HG03045 (cell line): ENCODE results near the gene ABHD17A.
"Not testable (repeated sequence)": the region's sequence is repeated elsewhere in the genome, so short reads cannot be mapped to it uniquely, and the experiment has no call there.

Experiments used
- ATAC-seq: cut with Tn5 transposase; IDR thresholded peaks from one replicate; pipeline ENCODE4 v1.9.1; 2021; ENCODE audit warnings: mild to moderate bottlenecking, moderate library complexity; ENCODE audit not compliant: unreplicated experiment

ABHD17A gene

DNA sequence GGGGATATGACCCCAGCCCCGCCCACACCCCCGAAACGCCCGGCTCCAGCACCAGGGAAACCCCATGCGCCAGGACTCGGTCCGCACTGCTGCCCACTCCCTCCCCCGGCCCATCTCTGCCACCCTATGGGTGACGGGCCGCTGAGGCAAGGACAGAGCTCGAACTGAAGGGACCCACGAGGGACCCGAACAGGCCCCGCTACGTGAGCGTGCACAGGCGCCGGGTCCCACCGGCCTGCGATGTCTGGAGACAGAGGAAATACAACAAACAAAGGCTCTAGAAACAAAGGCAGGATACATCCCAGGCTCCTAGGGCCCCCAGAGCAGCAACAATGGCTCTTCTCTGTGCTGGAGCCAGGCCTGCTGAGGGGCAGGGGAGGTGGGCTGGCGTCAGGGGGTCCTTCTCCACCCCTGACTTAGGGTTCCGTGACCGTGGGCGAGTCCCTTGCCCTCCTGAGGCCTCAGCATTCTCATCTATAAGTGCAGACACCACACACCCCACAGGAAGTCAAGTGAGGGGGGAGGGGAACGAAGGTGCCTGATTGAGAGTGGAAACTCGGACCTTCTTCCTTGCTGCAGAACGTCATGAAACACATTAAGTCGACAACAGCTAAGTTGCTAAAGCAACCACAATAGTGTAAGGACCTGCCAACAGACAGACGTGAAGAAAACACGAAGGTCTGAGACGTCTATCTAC lies 3.1 kb downstream of the ABHD17A start:
- ATAC-seq: no peak

DNA sequence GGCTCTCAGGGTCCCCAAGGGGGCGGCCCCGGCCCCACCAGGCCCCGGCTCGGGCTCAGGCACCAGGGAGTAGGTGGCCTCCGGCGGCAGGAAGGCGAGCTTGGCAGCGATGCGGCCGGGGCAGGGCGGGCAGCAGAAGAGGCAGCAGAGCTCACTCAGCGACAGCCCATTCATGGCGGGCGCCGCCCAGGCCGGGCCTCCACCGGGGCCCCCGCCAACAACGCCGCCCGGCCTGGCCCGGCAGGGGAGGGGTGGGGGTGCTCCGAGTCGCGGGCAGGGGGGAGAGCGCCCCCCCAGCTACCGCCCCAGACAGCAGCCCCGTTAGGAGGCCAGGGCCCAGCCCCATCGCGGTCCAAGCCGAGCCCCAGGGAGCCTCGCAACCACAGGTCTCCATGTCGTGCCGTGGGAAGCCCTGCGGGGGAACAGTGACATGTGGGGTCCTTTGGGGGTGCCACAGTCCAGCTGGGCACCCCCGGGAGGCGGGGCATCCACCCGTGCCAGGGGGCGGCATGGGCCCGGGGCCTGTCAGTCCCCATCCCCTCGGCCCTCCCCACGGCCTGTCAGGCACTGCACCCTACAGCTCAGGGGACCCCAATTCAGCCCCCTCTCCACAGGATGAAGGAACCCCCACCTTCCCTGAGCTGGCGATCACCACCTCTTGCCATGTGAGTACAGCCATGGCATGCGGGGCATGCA lies 3.8 kb downstream of the ABHD17A start:
- ATAC-seq: not testable (repeated sequence)

DNA sequence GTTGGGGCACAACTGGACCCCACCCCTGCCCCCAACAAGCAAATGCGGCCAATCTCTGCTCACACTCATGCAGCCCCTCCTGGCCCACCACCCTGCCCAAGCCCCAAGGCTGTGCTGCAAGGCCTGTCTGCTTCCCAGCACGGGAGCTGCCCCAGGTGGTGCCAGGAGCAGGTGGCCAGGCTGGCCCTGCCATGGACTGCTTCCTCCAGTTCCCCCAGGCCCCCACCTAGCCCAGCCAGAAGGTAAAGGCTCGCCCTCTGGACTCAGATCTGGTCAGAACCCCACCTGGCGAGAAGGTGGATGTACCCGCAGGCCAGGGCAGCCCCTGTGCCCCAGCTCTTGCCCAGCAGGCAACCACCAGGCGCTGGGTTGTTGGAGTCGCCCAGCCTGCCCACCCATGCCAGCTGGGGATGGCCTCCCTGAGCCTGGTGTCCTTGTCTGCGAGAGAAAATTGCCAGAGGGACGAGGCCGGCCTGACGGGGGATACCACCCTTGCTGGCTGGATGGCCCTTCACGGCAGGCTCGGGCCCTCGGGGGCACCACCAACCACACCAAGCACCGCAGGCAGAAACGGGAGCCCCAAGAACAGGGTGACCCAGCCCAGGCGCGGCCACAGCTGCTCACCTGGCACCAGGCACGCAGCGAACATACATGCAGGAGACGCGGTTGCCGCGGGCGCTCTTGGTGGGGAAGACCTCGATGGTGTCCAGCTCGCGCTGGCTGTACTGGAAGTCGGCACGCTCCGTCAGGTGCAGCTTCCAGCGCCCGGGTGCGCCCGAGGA lies 4.5 kb downstream of the ABHD17A start:
- ATAC-seq: no peak

DNA sequence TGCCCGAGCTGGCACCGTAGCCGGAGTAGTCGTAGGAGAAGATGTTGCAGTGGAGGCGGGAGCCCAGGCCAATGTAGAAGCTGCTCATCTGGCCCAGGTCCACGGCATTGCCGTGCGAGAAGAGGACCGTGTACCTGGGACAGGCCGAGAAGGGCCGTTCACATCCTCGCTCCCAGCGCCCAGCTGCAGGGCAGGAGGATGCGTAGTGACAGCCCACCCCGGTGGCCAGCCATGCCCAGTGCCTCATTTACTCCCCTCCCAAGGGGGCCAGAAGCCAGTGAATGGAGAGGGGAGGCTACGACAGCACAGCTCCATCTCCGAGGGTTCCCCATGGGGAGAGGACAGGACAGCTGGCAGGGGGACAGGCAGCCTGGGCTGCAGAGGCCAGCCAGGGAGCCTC lies 5.3 kb downstream of the ABHD17A start:
- ATAC-seq: not testable (repeated sequence)

DNA sequence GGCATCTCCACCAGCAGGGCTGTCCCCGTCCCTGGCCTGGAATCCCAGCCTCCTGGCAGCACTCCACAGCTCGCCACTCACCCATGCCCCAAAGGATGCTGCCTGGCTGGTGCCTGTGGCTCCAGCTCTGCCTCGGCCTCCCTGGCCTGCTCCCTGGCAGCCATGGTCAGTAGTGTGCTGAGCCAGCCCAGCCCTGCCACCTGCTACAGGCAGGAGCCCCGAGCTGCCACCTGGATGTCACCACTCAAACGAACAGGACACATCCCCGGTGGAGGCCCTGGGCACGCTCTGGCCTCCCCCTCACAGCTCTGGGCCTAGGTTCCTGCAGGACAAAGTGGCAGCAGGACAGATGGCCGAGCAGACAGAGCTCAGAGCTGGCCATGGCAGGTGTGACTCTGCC lies 6.7 kb downstream of the ABHD17A start:
- not testable (repeated sequence) for ATAC-seq

DNA sequence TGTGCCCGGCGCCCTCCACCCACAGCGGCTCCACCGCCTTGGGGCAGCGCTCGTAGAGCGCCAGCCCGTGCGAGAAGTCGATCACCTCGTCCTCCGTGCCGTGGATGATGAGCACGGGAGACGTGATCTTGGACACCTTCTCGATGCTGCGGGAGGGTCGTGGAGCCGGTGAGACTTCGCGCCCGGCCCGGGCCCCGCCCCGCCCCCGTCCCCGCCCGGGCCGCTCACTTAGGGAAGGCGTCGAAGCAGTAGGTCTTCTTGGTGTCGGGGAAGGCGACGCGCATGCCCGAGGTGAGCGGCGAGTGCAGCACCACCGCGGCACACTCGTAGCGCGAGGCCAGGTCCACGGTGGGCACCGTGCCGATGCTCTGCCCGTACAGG lies 8.0 kb downstream of the ABHD17A start:
- ATAC-seq: not testable (repeated sequence)

DNA sequence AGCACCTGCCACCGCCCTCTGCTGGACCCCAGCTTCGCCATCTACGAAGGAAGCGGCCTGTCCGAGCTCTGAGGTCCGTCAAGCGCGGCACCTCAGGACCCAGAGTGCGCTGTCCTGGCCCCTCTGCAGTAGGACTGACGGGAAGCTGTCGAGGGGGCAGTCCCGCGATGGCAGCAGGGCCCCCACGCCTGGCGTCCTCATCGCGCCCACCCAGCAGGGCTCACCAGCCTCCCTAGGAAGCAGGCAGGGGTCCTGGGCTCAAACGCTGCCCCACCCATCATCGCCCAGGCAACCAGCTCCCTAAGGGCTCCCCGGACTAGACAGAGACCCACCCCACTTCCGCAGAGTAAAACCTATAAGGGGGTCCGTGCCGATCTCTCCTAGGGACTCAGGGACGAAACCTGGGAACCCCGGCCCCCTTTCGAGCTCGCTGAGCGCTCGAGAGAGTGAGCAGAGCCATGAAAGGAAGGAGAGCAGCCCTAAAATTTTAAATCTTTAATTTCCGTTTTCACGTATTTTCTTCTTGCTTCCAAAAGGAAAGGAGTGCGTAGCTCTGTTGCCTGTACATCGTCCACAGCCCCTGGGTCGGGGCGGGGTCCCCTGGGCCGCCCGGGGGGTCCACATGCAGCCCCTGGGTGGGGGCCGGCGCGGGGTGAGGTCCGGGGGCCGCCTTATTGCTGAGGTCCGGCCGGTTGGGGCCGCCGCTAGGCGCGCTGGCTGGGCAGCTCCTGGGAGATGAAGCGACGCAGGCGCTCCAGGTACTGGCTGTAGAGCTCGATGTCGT lies 8.6 kb downstream of the ABHD17A start:
- peak; percentile 5 for ATAC-seq

DNA sequence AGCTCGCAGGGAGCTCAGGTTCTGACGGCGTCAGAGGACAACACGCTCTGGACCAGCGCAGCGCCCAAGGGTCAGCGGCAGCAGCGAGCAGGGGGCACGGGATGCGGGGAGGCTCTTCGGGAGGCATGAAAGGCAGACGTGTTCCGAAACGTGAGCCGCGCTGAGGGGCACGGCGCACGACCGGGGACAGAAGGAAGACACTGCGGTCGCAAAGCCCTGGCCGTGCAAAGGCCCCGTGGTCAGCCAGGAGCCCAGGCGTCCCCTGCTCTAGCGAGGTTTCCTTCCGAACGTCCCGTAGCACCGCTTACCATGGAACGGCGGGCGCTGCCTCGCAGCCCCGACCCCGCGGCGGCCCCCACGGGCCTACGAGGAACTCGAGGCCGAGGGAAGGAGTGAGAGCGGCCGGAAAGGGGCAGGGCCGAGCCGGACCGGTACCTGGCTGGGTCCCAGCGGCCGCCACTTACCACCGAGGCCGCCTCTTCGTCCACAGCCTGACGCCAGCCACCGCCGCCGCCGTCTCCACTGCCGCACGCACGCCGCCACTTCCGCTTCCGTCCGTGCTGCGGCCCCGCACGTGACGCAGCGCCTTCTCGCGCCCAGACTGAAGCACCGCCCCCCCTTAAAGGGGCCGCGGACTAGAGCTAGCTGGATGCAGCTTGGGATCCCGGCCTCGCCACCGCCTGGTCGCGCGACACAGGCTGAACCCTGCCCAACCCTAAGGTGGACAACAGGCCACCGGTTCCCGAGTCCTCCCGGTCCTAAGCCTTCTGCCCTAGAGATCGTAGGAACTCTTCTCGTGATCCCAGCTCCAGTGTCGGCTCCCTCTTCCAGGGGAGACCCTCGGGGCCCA lies 9.4 kb downstream of the ABHD17A start:
- ATAC-seq: peak; percentile 83

DNA sequence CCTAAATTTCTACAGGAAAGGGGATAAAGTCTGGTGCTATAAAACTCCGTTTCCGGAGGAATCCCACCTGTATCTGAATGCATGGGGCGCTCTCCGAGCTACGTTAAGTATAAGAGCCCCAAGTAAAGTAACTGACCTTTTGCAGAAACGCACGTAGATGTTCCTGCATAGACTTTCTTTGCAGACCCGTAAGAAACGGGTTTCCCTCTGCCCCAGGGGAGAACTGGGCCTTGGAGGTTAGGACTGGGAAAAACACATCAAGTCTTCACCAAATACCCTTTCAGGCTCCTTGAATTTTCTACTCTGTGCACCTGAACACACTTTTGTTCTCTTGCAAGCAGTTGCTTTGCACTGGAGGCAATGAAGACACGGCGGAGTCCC lies 10.0 kb downstream of the ABHD17A start:
- ATAC-seq: not testable (repeated sequence)

DNA sequence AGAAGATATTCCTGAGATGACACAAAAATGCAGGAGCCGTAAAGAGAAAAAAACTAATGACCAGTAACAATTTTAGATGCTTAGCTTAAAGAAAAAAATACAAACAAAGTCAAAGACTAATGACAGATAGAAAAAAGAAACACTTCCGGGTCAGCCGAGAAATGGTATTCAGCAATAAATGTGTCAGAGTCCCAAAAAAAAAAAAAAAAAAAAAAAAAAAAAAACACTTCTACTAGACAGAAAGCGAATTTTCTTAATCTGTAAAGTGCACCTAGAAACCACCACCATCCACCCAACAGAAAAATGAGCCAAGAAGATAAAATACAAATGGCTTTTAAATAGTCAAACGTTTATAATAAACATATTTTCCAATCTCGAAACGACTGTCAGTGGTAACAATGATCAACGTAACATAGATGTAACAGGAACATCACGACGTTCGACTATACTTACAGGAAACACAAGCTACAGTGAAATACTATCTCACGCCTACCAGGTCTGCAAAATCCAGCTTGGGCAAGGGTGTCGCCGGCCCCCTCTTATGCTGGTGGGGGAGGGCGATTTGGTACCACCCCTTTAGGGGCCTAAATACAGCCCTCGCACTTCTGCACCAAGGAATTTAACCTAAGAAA lies 10.6 kb downstream of the ABHD17A start:
- no peak for ATAC-seq

DNA sequence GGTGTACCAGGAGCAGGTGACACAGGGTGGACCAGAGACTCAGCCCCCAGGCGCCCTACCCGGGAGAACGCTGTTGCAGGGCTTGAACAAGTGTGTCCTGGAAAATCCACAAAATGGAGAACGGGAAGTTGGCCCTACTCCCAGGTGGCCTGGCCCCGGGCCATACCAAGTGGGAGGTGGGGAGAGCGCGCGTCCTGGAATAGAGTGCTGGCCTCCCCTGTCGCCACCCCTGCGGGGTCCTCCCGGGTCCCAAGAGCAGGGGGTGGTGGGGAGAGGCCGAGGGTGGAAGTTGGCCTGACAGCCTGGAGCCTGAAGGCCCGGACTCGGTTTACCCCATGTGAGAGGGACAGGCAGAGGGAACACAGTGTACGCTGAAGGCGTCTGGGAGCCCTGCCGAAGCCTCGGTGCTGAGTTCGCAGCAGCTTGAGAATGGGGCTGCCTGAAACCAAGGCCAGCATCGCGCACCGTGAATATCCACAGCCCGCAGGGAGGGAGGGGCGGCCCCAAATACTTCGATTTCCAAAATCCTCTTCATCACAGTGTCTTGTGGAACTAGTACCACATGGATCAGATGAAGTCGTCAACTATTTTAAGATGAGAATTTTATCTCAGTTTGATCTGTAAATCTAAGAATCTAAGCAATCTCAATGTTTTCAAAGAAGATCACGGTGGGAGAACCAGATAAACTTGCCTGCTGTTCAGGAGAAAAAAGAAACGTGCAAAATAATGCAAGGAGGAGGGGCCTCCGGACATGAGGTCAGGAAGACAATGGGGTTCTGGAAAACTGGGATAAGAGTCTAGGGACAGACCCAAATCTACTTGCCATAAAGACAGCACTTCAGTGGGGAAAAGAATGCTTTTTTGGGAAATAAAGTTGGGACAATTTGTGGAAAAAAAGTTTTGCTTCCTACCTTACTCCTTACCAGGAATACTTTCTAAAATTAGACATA lies 11.5 kb downstream of the ABHD17A start:
- no peak for ATAC-seq

DNA sequence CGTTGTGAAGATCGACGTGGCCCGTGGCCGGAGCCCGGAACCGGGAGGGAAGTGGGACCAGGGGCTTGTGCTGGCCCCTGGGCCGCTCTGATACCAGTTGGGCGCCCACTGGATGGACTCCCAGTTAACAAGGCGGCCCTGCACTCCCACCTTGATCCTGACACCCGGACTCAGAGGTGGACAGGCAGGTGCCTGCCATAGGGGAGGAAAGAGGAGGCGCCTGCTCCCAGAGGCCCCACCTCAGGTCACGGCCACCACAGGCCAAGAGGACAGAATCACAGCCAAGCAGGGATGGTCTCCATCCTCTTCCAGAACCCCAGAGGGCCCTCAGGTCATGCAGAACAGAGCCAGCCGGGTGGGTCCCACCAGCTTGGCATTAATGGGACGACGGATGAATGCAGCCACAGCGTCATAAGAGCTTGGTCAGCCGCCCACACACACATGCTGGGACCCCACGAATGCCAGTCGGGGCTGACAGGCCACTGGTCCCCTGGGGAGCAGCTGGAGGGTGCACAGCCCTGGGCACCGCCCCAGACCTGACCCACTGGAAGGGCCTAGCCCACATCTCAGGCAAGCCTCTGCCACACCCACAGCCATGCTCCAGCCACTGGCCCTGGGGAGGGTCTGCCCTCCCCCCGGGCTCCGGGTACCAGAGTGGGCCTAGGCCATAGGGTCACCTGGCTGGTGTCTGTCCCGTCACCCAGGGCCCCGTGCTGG lies 12.3 kb downstream of the ABHD17A start:
- no peak for ATAC-seq

DNA sequence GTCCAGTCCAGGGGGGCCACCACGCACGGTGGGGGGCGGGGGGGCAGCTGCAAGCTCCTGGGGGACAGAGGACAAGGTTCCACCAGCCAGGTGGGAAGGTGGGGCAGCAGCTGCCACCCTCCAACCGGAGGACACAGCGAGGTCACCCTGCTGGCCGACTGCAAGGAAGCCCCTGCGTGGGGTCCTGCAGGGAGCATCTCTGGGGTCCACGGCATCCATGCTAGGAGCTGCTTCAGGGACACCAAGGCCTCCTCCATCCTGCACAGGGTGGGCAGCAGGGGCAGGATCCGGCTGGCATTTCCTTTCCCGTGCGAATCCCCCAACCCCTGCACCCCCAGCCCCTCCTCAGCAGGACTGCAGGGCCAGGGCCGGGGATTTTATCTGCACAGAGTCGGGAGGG lies 13.7 kb downstream of the ABHD17A start:
- no peak for ATAC-seq

DNA sequence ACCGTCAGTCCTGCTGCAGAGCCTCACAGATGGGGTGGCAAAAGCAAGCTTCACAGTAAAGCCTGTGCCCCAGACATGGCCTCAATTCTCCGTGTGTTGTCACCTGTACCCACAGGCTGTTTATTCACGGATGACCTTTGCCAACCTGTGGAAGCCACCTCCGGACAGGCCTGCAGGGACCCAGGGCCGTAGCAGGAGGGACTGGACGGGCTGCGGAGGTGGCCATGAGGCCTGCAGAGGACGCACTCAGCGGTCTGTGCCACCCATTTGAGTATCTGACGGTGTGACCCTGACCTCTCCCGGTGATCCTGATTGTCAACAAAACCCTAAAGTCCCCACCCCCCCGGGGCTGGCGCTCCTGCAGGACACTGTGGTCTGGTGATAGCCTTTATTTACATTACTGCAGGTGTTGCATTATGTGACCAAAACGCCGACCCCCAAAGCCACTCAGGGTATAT lies 14.1 kb downstream of the ABHD17A start:
- no peak for ATAC-seq

DNA sequence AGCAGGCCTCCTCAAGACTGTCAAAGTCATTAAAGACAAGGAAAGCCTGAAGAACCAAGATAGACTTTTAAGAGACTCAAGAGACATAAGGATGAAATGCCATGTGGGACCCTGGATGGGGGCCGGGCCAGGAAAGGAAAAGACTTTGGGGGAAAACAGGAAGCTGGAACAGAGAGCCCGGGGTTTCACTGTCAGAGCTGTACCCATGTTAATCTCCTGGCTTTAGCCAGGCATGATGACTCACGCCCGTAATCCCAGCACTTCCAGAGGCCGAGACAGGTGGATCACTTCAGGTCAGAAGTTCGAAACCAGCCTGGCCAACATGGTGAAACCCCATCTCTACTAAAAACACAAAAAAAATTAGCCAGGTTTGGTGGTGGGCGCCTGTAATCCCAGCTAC lies 16.3 kb downstream of the ABHD17A start:
- ATAC-seq: no peak

DNA sequence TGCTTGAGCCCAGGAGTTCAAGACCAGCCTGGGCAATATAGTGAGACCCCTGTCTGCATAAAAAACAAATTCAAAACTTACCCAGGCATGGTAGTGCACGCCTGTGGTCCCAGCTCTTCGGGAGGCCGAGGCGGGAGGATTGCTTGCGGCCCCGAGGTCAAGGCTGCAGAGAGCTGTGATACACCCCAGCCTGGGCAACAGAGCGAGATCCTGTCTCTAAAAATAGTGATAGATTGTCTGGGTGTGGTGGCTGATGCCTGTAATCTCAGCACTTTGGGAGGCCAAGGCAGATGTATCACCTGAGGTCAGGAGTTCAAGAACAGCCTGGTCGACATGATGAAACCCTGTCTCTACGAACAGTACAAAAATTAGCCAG lies 18.0 kb downstream of the ABHD17A start:
- no peak for ATAC-seq

DNA sequence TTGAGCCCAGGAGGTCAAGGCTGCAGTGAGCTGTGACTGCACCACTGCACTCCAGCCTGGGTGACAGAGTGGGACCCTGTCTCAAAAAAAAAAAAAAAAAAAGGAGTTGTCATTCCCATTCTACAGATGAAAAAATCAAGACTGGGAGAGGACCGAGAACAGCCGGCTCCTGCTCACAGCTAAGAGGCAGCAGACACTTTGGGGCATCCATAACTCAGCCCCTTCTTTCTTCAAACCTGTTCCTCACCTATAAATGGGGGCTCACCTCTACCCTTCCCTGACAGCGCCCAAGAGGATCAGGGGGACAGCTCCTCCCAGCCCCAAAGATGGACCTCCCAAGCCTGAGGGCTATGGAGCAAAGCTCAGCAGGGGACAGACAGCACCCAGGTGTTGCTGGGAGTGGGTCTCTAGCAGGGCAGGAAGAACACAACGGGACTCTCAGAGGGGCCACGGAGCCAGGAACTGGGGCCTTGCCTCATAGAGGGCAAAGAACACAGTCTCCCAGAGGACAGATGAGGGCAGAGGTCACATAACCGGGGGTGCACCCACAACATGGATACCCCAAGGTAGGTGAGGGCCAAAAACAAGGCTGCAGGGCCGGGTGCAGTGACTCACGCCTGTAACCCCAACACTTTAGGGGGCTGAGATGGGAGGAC lies 18.5 kb downstream of the ABHD17A start:
- no peak for ATAC-seq
